ENCODE measurements around the gene TEX11.

Gene TEX11

DNA sequence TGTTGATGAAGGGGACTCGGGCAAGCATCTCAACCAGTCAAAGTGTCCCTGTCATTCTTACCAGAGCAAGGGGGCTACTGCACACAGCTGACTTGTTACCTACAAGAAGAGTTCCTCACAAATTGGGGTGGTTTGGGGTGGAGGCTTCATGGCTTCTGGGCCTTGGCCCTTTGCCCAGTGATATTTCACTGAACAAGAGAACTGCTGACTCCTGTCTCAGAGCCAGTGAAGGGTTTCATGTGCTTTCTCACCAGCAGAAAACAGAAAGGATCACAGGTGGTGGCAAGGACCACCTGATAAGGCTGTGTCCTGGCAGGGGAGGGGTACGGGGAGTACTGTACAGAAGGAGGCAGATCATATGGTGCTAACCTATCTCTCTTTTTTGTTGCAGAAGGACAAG, 410.4 kb downstream of the TEX11 start:
- no peak for DNase-seq

DNA sequence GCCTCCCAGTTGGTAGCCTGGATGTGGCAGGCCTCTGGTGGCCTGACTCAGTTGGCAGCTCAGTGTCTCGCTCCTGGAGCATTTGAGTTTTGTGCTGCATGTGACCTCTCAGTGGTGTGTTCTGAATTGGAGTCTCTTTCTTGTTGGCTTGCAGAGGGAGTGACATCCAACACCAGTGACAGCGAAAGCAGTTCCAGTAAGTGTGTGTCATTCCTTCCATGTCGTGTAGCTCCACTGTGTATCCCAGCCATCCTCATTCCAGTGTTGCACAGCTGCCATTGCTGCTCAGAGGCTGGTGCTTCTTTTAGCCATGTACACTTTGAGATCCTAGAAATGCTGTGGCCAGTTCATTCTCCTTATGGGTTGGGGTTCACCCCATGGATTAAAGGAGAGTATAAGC, 411.5 kb downstream of the TEX11 start:
- no peak for DNase-seq

DNA sequence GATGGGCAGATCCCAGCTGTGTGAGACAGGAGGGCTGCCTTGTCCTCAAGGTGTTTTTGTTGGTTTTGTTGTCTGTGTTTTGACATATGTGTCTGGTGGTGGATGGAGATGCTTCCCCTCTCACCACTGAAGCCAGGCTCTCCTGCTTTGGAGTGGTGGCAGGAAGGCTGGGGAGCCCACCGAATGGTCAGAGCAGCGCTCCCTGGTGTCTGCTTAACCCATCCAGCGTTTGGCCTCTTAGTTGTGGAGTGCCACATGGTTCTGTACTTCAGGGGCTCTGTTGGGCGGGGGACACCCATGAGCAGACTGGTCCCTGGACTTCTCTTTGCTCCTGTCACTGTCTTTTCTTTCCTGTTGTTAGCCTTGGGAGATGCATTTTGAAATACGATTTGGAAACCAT, 412.0 kb downstream of the TEX11 start:
- no peak for DNase-seq

- DNase-seq, result no peak
Measured at GRCh38 chrX:70494441-70494840, 414.1 kb downstream of the TEX11 start.

DNA sequence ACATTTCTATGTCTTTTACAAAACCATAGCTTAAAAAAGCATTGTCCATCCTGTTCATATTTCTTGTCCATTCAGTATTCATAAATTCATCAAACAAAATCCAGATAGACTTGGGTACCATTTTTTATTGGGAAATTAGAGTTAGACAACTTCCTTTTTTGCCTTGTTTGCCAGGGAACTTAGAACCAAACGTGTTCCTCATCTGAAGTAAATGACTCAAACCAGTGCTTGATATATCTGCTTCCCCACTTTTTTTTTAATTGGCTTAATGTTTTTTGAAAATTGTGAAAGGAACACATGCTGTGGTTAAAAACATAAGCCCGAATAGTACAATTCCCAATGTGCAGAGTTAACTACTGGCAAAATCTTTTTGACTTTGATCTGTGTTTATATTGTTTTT, 419.7 kb downstream of the TEX11 start:
- DNase-seq, result no peak

DNA sequence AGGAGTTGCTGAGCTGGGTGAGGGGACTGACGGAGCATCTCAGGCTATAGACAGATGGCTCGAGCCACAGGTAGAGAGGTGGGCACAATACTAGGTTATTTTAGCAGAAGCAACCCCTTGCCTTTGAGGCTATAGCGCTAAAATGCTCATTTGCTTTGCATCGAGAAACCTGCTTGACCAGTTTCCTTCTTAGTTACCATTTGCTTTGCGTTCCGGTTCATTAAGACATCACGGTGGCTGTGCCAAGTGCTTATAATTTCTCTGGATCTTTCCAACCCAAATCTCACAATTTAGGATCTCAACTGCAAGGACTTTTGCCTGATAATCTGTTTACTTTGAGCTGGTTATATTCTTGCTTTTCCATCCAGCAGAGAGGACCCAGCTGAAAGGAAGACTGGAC, 423.0 kb downstream of the TEX11 start:
- no peak for DNase-seq

- DNase-seq, result no peak
Measured at GRCh38 chrX:70482300-70482699, 426.2 kb downstream of the TEX11 start.

- no peak for DNase-seq
Measured at GRCh38 chrX:70481471-70482270, 426.8 kb downstream of the TEX11 start.

DNA sequence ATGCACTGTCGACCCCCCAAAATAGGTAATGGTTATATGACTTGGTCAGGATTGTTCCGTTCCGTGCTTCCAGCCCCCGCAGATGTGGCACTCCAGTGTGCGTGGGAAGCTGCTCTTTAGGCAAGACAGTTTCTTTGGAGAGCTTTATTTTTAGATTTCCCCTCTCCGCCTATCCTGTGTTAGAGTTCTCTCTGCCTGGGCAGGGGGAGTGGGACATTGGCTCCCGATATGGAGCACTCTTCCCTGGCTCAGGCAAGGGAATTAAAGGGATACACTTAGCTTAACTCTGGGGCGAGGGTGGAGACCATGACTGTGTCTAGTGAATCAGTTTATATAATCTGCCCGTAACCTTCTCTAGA, 427.9 kb downstream of the TEX11 start:
- DNase-seq, result peak in 3 of 51 donors; percentile 1 to 24 (median 3)

DNA sequence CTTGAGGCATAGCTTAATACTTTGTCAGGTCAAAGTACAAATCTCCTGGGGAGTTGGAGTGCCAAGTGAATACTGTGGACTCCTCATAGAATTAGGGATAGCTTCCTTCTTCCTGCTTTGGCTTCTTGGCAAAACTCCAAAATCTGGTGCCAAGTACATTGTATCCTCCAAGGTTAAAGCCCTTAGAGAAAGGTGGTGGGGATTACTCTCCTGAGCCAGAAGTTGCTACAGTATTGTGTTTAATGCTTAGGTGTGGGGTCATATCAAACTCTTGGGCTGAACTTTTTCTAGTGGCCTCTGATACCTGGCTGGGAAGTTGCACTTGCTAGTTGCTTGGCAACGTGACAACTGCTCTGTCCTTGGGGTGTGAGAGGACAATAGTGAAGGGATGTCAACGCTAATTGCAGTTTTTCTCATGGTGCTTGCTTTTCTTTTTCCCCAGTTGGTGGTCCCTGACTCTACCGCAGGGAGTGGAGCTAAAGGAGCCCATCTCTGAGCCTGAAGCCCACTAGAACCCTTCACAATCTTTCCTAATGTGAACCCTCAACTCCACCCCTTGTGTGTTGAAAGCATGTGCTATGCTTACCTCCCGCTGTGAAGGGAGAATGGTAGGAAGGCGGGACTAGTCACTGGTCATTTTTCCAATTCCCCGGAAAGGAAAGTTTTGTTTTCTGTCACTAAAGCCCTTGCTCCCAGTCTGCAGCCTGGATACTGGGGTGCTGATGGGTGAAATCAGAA, 428.4 kb downstream of the TEX11 start:
- no peak for DNase-seq

DNA sequence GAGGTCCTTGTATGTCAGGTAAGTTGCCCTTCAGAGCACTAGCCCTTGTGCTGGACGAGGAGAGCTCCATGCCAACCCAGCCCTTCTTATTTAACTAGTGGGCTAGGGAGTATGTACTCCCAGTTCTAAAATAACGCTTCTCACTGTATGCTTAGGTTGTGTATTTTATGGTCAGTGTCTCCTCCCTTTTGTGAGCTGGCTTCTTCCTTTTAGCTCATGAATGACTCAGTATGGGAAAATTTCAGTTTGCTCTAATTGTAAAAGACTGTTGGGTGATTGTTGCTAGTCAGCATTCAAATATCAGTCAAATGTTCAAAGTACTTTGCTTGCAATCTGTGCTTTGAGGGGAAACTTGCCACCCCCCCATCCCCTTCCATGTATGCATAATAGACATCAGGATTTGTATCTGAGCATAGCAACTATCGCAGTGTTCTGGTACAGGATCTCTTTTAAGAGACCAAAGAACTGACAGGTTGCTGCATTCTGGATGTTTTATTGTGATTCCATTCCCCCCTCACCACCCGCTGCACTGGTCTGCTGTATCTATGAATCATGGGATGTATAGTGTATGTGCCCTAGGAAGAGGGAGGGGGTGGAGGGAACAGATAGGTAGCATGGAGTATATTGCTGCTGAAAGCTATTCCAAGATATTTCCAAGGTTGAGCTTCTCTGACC, 429.1 kb downstream of the TEX11 start:
- no peak for DNase-seq
